Activated CD8-positive, alpha-beta memory T cell treated with anti-CD3 and anti-CD28 coated beads, Interleukin-2, amount 50 U/mL, for 1 hour (primary cell): ENCODE data around the gene SHANK3.
"Not testable (repeated sequence)": the region's sequence is repeated elsewhere in the genome, so short reads cannot be mapped to it uniquely, and the experiment has no call there.

Source experiments
- DNase-seq: peaks from one replicate; pipeline ENCODE4 v3.0.0-alpha.2; 2020; ENCODE audit errors: extremely low read depth

SHANK3 gene

DNA sequence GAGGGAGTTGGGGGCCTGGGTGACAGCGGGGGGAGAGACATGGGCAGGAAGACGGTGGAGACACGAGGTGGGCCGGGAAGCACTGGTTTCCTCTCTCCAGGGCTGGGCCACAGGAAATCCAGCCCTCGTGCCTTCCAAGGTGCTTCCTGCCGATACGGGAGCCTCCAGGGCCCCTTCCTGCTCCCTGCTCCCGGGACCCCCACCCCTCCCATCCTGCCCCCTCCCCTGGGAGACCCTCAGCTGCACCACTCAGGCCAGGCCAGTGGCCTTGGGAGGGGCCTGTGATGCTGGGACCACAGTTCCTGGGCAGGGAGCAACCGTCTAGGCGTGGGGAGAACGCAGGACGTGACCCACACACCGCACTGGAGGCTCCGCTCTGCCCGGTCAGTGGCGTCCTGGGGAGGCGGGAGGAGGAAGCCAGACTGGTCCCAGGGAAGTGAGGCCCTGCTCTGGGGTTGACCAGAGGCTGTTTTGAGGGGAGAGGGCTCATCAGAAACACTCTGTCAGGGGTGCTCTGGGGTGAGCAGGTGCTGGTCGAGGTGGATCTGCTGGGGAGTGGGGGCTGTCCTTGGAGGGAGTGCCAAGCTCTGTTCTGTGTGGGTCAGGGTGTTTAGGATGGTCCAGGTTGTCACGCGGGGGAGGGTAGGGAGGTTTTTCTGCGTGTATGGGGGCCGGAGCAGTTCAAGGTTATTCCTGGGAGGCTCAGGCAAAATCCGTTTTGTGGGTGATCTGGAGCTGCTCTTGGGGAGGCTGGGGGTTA, at the start of gene SHANK3:
Gene SHANK3, plus strand, starts transcription at position 353 of the 760 bp plus-strand sequence.
- no peak for DNase-seq

DNA sequence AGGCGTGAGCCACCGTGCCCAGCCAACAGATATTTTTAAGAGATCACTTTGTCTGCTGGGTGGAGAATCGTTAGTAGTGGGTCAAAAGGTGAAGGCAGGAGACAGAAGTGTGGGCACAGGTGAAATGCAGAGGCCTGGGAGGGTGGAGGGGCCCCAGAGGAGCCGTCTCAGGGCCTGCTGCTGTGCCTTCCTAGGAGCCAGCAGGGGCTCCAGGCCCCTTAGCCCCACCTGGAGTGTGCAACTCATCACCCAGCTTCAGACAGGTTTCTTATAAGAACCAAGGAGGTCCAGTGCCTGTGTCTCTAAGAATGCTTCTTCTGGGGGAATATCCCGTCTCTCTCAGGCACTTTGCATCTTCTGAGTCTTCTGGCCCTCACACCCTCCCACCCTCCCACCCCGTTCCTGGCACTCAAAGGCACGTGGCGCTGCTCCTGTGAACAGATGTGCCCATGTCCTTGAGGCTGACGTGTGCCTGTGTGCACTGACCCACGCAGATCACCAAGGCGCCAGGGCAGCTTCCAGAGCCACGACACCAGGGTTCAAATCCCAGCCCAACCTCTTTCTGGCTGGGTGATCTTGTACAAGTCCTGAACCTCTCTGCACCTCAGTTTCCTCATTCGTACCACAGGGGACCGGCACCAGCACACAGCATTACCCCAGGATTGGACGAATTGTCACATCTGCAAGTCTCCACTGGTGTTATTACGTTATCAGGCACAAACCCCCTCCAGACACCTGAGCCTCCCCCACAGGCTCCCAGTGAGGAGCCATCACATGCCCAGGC, 48.1 kb upstream of the SHANK3 start:
- no peak for DNase-seq

DNA sequence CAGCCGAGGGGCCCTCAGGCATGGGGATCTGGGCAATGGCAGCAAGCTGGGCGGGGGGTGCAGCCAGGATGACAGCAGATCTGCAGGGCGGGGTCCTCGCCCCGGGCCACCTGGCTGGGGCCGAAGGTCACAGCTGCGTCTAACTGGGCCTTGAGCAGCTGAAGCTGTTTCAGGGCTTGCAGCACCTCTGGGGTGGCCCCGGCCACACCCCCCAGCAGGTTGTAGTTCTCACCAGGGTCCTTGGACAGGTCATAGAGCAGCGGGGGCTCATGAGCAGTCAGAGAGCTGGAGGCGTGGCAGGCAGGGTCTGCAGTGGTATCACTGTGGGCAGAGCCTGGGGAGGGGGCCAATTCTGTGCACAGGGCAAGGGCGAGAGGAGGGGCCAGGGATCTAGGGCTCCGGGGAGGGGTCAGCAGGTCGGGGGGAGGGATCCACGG, 47.5 kb upstream of the SHANK3 start:
- DNase-seq, result no peak

DNA sequence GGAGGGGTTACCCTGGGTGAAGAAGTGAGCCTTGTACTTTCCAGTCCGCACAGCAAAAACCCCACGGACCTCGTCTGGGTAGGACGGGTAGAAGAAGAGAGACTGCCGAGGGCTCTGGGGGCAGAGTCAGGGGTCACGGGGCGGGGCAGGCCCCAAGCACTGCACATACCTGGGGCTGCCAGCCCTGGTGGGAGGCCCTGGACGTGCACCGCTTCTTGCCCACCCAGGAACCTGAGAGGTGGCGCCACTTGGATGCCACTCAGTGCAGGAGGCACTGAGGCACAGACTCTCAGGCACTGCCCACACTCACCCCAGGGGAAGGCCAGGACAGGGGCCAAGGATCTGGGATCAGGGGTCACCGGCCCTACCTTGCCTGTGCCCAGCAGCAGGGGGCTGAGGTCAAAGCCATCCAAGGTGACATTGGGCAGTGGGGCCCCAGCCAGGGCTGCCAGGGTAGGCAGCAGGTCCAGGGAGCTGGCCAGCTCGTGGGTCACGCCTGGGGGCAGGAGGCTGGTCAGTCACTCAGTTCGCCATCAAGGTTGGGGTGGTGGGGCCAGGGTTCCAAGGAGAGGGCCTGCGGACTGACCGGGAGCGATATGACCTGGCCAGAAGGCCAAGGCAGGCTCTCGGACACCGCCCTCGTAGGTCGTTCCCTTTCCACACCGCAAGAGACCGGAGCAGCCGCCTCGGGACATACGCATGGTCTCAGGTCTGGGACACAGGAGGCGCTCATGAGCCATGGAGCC, 46.9 kb upstream of the SHANK3 start:
- DNase-seq, result no peak

DNA sequence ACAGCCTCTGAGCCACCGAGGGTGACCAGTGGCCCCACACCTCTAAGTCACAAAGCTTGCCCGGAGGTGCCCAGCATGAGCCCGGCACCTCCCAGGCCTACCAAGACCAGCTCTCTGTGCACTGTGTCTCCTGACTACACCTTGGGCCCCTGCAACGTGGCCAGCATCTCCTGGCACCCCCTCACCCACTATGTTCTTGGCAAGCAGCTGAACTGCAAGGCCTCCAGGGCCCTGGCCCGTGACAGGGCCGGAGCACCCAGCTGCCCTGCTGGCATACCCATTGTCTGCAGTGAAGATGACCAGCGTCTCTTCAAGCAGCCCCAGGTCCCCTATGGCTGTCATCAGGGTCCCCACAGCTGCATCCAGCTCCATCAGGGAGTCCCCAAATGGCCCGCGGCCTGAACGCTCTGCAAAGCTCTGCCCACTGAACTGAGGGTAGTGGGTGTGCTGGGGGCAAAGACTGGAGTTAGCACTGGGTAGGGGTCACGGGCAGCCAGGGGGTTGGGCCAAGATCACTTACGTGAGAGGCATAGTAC, 46.2 kb upstream of the SHANK3 start:
- no peak for DNase-seq

DNA sequence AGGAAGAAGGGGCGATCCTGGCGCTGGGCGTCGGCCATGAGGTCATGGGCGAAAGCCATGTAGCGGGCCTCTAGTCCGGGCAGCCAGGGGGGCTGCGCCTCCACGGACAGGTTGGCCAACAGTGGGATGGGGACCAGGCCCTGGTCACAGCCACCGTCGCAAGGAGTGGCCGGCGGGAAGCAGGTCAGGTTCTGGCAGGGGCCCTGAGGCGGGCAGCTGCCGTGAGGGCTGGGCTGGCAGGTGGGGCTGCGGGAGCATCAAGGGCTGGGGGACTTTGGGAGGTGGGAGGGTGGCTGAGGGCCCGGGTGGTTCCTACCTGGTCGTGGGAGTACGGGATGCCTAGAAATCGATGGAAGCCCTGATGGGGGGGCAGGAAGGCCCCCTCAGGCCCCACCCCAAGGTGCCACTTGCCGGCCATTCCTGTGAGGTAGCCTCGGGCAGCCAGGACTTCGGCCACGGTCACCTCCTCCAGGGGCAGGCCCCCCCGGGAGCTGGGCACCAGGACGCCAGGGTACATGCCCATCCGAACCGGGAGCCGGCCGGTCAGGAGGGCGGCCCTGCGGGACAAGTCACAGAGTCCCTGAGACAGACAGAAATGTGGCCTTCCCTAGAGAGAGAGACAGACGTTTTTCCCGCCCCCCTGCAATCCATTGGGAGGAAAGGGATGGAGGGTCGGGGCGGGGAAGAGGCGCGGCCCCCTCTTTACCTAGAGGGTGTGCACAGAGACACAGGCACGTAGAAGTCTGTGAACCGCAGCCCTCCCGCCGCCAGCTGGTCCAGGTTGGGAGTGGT, 45.6 kb upstream of the SHANK3 start:
- DNase-seq, result no peak

DNA sequence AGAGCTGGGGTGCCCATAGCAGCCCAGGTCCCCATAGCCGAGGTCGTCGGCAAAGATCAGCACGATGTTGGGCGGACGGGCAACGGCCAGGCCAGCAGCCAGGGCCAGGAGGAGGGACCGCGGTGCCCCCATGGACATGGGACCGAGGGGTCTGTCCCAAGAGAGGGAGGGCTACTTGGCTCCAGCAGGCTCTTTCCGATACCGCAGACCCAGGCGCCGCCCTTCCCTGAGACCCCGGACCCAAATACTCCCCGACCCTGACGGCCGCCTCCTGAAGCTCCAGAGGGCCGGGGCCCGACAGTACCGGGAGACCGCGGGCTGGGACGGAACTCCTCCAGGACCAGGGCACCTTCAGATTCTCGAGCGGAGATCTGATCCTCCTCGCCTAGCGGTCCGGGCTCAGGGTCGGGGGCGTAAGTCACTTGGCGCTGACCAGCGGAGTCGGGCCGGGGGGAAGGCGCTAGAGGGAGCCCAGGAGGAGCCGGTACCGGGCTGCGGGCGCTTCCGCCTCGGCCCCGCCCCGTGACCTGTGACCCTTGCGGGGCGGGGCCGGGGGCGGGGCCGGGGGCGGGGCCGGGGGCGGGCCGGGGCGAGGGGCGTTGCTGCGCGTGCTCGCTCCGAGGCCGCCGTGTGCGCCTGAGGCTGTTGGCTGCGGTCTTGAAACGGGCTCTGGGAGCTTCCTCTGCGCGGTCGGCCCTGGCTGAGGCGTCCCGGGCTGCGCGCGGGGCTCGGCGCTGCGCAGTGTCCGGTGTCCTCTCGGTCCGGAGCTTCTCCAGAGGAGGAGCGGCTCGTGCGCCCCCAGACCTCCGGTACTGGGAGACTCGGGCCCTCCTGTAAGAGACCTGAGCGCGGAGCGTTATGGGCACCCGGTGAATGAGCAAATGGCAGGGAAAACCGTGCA, 44.7 kb upstream of the SHANK3 start, which contains the start of gene ARSA:
Gene ARSA, minus strand, starts transcription at position 511 of the 901 bp plus-strand sequence. Its CDS starts 373 bp downstream, at position 138.
- DNase-seq, result peak; percentile 26

DNA sequence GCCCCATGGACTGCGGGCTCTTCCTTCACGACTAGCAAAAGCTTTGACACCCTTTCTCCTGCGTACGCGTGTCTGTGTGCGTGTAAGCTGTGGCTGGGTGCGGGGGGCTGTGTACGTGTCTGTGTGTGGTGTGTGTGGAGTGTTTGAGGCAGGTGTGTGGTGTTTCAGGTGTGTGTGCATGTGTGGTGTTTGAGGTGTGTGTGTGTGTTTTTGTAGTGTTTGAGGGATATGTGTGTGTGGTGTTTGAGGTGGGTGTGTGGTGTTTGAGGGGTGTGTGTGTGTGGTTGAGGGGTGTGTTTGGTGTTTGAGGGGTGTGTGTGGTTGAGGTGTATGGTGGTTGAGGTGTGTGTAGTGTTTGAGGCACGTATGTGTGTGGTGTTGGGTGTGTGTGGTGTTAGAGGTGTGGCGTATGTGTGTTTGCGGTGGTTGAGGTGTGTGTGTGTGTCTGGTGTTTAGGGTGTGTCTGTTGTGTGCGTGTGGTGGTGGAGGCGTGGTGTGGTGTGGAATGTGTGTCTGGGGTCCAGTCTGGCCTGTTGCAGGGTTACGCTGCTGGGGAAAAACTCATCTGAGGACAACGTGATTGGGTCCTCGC, 44.0 kb upstream of the SHANK3 start:
- no peak for DNase-seq

DNA sequence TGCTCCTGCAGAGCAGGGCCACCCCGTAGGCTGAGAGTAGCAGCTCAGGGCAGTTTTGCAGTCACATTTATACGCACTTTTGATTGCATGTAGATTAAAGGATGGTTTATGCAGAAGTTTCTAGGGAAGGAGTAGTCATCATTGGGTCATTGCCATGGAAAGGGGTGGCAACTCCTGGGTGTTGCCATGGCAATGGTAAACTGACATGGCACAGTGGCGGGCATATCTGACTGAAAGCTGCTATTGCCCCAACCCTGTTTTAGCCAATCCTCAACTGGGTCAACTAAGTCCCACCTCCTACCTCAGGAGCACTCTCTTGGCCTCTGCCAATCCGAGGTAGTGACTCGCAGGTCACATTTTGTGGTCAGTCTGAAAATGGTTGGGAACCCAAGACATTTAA, 42.2 kb upstream of the SHANK3 start:
- no peak for DNase-seq

DNA sequence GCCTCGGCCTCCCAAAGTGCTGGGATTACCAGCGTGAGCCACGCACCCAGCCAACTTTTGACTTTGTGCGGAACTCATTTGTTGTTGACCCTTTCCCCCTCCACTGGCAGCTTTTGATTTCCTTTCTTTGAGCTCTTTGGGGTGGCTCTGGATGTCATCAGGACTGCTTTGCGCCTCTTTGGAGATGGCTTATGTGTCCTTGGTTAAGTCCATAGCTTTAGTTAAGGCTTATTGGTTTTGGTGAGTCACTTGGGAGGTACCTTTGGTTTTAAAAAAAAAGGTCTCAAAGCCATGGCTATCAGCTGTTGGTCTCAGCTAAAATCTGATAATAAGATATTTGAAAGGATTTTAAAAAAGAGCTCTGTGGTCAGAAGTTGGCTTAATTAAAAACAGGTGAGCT, 39.5 kb upstream of the SHANK3 start:
- no peak for DNase-seq

DNA sequence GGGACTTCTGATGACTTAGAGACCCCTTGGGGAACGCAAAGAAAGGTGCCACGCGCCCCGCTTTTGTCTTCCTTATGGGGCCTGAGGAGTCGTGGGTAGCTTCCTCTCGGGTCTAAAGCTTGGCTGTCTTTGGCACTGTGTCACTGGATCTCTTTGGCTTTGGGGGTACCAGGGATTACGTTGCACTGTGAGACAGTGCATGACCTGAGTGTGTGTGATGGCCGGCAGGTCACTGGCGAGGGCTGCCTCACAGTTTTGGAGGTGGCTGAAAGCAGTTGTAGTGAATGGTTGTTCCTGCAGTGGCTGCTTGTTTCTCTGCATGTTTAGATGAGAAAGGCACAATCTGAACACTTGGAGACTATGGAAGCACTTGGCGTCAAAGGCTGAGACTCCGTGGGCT, 38.9 kb upstream of the SHANK3 start:
- no peak for DNase-seq

DNA sequence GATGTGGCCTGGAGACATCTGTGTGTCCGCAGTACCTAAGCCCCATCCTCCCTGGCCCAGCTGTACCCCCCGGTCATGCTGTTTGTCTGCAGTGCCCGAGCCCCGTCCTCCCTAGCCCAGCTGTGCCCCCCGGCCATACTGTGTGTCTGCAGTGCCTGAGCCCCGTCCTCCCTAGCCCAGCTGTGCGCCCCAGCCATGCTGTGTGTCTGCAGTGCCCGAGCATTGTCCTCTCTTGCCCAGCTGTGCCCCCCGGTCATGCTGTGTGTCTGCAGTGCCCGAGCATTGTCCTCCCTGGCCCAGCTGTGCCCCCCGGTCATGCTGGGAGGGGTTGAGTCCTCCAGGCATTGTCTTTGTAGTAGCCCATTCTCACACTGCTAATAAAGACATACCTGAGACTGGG, 37.0 kb upstream of the SHANK3 start:
- DNase-seq, result no peak

DNA sequence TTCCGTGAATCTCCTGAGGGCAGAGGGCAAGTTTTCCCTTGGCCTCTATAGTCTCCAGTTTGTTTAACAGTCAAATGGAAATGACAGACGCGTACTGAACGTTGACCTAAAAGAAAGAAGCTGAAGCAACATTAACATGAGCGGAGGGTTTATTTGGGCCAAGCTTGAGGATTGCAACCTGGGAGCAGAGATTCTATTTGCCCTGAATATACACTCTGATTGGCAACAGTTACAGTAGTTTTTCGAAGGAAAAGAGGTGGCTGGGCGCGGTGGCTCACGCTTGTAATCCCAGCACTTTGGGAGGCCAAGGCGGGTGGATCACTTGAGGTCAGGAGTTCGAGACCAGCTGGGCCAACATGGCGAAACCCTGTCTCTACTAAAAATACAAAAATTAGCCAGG, 32.3 kb upstream of the SHANK3 start:
- not testable (repeated sequence) for DNase-seq

DNA sequence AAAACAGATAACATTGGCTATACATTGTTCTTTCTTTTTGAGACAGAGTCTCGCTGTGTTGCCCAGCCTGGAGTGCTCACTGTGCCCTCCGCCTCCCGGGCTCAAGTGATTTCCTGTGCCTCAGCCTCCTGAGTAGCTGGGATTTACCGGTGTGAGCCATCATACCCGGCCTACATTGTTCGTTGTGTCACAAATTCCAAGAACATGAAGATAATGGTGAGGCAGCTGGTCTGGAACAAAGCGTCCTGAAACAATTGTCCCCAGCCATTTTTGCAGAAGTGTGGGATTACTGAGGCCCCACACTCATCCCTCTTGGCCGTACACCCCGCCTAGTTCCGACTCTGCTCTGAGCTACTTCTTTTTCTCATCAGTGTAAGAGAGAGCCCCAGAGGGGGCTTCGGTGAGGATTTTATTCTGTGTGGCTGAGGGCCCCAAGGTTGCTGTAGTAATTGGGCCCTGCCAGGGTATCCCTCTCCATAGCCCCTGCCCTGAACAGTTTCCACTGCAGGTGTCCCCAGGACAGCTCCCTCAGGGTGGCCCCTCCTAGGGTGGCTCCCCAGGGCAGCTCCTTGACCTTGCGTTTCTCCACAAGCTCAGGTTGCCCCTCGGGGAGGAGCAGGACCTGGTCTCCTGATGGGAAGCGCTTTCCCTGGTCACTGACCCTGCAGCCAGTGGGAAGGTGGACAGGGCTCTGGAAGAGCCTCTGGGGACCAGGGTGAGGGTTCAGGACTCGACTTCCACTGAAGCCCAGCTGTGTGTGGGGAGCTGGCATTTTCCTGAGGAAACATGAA, 31.6 kb upstream of the SHANK3 start:
- DNase-seq, result no peak

DNA sequence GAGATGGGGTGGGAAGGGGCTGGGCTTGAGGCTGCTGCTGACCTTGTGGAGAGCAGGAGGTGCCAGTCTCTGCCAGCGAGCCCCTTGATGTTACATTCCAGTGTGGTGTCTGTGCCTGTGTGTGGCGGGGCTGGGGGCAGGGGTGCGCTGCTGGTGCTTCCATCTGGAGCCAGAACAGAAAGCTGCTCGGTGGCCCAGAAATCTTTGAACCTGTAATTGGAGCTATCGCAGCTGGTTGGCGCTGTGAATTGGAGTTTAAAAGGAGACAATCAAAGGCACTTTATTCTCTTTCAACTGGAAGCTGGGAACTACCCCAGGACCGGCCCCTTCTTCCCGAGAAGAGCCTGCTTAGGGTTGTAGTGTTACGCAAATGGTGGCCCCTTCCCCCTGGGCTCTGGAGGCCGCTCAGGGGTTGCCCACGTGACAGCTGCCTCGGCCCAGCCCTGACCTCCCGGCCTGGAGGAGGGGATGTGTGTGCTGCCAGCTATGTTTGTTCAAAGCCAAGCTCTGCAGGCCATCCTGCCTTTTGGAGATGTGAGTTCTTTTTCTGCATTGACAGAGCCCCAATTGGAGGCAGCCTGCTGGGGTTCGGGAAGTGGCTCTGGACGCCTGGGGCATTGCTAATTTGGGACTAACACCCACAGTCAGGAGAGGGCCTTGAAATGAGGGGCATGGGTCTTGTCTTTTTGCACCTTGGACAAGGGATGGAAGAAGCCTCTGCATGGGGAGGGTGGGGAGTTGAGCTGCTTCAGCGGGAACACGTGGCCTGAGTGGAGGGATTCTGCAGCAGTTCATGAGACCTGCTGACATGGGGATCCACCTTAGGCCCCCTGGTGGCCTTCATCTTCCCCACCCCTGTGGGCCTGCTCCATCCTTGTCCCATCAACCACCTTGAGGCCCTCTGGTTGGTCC, 30.7 kb upstream of the SHANK3 start:
- no peak for DNase-seq

DNA sequence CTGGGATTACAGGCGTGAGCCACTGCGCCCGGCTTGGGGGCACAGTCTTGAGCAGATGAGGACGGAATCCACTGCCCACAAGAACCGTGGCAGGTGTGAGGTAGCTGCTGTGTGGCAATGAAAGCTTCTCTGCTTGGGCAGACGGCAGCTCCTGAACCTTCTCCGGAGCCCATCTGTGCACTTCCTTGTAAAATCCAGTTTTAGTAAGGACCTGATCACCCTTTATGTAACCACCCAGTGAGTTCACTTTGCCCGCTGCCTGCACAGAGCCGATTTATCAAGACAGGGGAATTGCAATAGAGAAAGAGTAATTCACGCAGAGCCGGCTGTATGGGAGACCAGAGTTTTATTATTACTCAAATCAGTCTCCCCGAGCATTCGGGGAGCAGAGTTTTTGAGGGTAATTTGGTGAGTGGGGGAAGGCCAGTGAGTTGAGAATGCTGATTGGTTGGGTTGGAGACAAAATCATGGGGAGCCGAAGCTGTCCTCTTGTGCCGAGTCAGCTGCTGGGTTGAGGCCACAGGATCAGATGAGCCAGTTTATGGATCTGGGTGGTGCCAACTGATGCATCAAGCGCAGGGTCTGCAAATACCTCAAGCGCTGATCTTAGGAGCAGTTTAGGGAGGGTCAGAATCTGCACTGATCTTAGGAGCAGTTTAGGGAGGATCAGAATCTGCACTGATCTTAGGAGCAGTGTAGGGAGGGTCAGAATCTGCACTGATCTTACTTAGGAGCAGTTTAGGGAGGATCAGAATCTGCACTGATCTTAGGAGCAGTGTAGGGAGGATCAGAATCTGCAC, 29.4 kb upstream of the SHANK3 start:
- not testable (repeated sequence) for DNase-seq

DNA sequence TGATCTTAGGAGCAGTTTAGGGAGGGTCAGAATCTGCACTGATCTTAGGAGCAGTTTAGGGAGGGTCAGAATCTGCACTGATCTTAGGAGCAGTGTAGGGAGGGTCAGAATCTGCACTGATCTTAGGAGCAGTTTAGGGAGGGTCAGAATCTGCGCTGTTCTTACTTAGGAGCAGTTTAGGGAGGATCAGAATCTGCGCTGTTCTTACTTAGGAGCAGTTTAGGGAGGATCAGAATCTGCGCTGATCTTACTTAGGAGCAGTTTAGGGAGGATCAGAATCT, 28.9 kb upstream of the SHANK3 start:
- DNase-seq, result not testable (repeated sequence)
